Fibroblast of mammary gland (primary cell): ENCODE measurements around the gene UBE3B.

Experiments used
- DNase-seq: peaks from one replicate; pipeline ENCODE4 v3.0.0-alpha.2; 2010; ENCODE audit warnings: low read depth
- H3K4me3 ChIP-seq: 2 replicates; pipeline ENCODE4 v1.5.1; 2011; ENCODE audit warnings: low read depth, mild to moderate bottlenecking, low read length, moderate library complexity; ENCODE audit not compliant: control insufficient read depth
- CTCF ChIP-seq: conservative IDR thresholded peaks from 2 replicates; pipeline ENCODE4 v1.5.1; 2011; ENCODE audit warnings: low read depth, low read length, inconsistent platforms; ENCODE audit not compliant: control insufficient read depth, insufficient read depth

Gene UBE3B

GRCh38 chr12:109481863-109482262 is 4.4 kb downstream of the UBE3B start:
- no peak for TF ChIP-seq CTCF
- no peak overlapping the region for H3K4me3 ChIP-seq
- no peak for DNase-seq

GRCh38 chr12:109482491-109482890 is 5.1 kb downstream of the UBE3B start:
- H3K4me3 ChIP-seq = no peak overlapping the region
- no peak for TF ChIP-seq CTCF
- no peak for DNase-seq

DNA sequence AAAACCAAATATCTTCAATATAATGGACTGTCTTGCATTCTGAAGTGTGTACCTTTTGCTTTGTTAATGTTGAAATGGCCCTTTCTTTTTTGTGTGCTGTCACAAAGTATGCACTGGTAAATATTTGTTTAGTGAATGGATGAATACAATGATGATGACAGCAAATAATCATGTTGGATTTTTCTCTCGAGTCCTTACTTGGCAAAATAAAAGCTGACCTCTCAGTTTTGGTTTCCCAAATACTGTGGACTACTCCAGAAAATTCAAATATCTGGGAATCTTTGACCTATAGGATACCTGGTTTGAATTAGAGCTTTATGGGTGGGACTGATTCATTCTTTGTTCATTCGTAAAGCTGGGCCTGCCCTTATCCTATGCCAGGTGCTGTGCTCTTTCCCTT is 5.5 kb downstream of the UBE3B start:
- no peak overlapping the region for H3K4me3 ChIP-seq
- no peak for DNase-seq
- TF ChIP-seq CTCF = no peak

DNA sequence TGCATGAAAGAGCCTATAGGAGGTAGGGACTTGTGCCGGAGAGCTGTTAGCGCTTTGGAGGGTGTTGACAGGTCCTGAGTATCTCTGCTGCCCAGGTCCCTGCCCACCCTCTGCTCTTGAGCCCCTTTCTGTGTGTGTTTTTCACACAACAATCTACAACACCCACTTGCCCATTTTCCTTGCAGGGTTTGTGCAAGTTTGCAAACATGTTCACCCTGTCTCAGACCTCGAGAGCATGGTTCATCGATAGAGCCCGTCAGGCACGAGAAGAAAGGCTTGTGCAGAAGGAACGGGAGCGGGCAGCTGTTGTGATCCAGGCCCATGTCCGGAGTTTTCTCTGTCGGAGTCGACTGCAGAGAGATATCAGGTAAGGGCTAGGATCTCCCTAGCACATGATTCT is 5.9 kb downstream of the UBE3B start:
- no peak overlapping the region for H3K4me3 ChIP-seq
- no peak for TF ChIP-seq CTCF
- no peak for DNase-seq

- TF ChIP-seq CTCF = no peak
- H3K4me3 ChIP-seq = no peak overlapping the region
- no peak for DNase-seq
Measured at GRCh38 chr12:109485201-109485600, 7.8 kb downstream of the UBE3B start.

DNA sequence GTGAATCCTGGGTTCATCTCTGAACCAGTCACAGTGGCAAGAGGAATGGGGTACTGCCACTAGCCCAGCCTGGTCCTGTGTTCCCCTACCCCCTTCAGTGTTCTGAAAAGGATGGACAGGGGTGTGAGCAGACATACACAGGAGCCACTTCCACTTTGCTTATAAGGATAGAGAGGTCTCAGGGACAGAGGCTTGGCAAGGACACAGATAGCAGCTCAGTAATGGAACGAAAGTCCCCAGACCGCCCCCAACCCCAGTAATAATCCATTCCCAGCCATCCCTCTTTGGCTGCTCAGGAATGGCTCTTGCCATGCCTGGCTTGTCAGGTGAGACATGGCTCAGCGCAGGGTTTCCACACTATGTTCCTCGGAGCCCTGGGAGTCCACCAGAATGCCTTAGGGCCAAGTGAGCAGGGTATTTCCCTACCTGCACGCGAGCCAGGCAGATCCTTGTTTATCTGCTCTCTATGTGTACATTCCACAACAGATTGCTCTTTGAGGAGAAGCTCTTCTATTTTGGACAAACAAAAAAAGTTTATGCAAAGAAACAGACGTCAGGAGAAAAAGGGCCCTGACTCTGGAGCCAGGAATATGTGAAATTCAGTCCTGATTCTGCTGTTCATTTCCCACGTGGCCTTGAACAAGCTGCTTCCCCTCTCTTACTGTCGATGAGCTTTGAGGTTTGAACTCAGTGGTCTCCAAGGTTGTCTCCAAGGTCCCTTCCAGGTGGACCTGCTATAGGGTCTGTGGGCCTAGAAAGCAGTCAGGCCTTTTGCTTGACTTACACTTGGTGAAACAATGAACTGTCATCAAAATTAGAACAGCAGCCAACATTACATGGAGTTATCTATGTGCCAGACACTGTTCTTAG is 10.0 kb downstream of the UBE3B start:
- no peak for TF ChIP-seq CTCF
- DNase-seq = no peak
- no peak overlapping the region for H3K4me3 ChIP-seq
